Smooth muscle cell (in vitro differentiated cells): ENCODE data around the gene FRMD6. TPM values are rescaled to one million over a fixed set of nuclear protein-coding genes. Genes with fewer than 3 reads are reported as not detected.

Source experiments
- DNase-seq: peaks from one replicate; lab custom pipeline; 2025; ENCODE audit not compliant: unreplicated experiment; lab: John Stamatoyannopoulos, UW
- H2AFZ ChIP-seq: fragments of 200-600 bp; sonication (generic); 2 replicates; pipeline ENCODE4 v1.6.0; 2016; ENCODE audit warnings: antibody characterized with exemption, low read depth, mild to moderate bottlenecking
- H3F3A ChIP-seq: fragments of 200-600 bp; sonication (generic); 2 replicates; pipeline ENCODE4 v1.6.0; 2017; ENCODE audit warnings: antibody characterized with exemption, low read depth
- H3K27ac ChIP-seq: fragments of 200-600 bp; sonication (generic); 2 replicates; pipeline ENCODE4 v1.5.1; 2016; ENCODE audit warnings: low read depth, mild to moderate bottlenecking
- H3K27me3 ChIP-seq: fragments of 200-600 bp; sonication (generic); 2 replicates; pipeline ENCODE4 v1.6.1; 2016; ENCODE audit warnings: low read depth, mild to moderate bottlenecking
- H3K36me3 ChIP-seq: fragments of 200-600 bp; sonication (generic); 2 replicates; pipeline ENCODE4 v1.5.1; 2016; ENCODE audit warnings: low read depth
- H3K4me1 ChIP-seq: fragments of 200-600 bp; sonication (generic); 2 replicates; pipeline ENCODE4 v1.5.1; 2016; ENCODE audit warnings: low read depth
- H3K4me2 ChIP-seq: fragments of 200-600 bp; sonication (generic); 2 replicates; pipeline ENCODE4 v1.6.0; 2016; ENCODE audit warnings: mild to moderate bottlenecking
- H3K4me3 ChIP-seq: fragments of 200-600 bp; sonication (generic); 2 replicates; pipeline ENCODE4 v1.5.1; 2016; ENCODE audit warnings: mild to moderate bottlenecking
- H3K79me2 ChIP-seq: fragments of 200-600 bp; sonication (generic); 2 replicates; pipeline ENCODE4 v1.6.0; 2016; ENCODE audit warnings: low read depth, mild to moderate bottlenecking
- H3K9ac ChIP-seq: fragments of 200-600 bp; sonication (generic); 2 replicates; pipeline ENCODE4 v1.6.0; 2016; ENCODE audit warnings: low read depth
- H3K9me3 ChIP-seq: fragments of 200-600 bp; sonication (generic); replicated peaks from 2 replicates; pipeline ENCODE4 v1.5.1; 2016; ENCODE audit warnings: low read depth
- H4K20me1 ChIP-seq: fragments of 200-600 bp; sonication (generic); 2 replicates; pipeline ENCODE4 v1.6.0; 2016; ENCODE audit warnings: low read depth
- CTCF ChIP-seq: fragments of 200-600 bp; sonication (generic); IDR thresholded peaks from 2 replicates; pipeline ENCODE4 v1.5.1; 2017; ENCODE audit warnings: borderline replicate concordance, mild to moderate bottlenecking, antibody characterized with exemption; ENCODE audit not compliant: insufficient read depth, poor library complexity, severe bottlenecking
- WGBS: methylation state at CpG from one replicate; pipeline ENCODE4 v1.1.7; 2016; ENCODE audit warnings: low lambda C conversion rate; 5-methylcytosine and 5-hydroxymethylcytosine counted together
- polyA plus RNA-seq: library from polyadenylated mRNA; unstranded; fragments of >200 nt; fragmentation: Nextera tagmentation; extraction: Ambion mirVana; gene quantifications from 2 replicates; pipeline ENCODE4 v1.2.1, GENCODE V29; 2016
- total RNA-seq: library from RNA; depleted of rRNA; stranded (reverse); fragments of >200 nt; gene quantifications from 2 replicates; pipeline ENCODE4 v1.2.3, GENCODE V29; 2014

The FRMD6 gene
- total and polyA plus RNA-seq, 2 experiments from 2014 or later: 254 to 564 TPM

GRCh38 chr14:51605575-51605974, 46.1 kb upstream of the FRMD6 start:
- no peak overlapping the region for H3K9ac ChIP-seq
- DNase-seq: no peak
- peaks cover 34% of the 10 kb centered on the region for H3F3A ChIP-seq
- H3K4me1 ChIP-seq: peaks cover 26% of the 10 kb centered on the region
- 90% methylated on average over 2 of the region's 2 CpGs for WGBS
- no peaks in the 10 kb centered on the region for H3K79me2 ChIP-seq
- no peak overlapping the region for H3K4me2 ChIP-seq
- TF ChIP-seq CTCF: no peak
- no peak overlapping the region for H2AFZ ChIP-seq
- H3K4me3 ChIP-seq: no peak overlapping the region
- no peaks in the 10 kb centered on the region for H4K20me1 ChIP-seq
- no peaks in the 10 kb centered on the region for H3K36me3 ChIP-seq
- H3K9me3 ChIP-seq: no peaks in the 10 kb centered on the region
- no peaks in the 10 kb centered on the region for H3K27me3 ChIP-seq
- peak overlapping the region; percentile 99 for H3K27ac ChIP-seq

GRCh38 chr14:51607711-51608110, 44.0 kb upstream of the FRMD6 start:
- WGBS: 8% methylated on average over 12 of the region's 12 CpGs
- Histone ChIP-seq H3K4me2 (peak overlapping the region; percentile 81), H3K36me3 (no peaks in the 10 kb centered on the region), H3K79me2 (peaks cover 4% of the 10 kb centered on the region), H3K4me3 (peak overlapping the region; percentile 15), H3F3A (peaks cover 34% of the 10 kb centered on the region), H3K9ac (peak overlapping the region; percentile 85), H3K9me3 (no peaks in the 10 kb centered on the region), H2AFZ (no peak overlapping the region), H4K20me1 (no peaks in the 10 kb centered on the region), H3K27ac (peak overlapping the region; percentile 99), H3K4me1 (peaks cover 26% of the 10 kb centered on the region), H3K27me3 (no peaks in the 10 kb centered on the region)
- TF ChIP-seq CTCF: no peak
- peak; percentile 25 for DNase-seq

GRCh38 chr14:51609251-51609954, 42.3 kb upstream of the FRMD6 start:
- Histone ChIP-seq H3K36me3 (no peaks in the 10 kb centered on the region), H3F3A (peaks cover 25% of the 10 kb centered on the region), H3K9me3 (no peaks in the 10 kb centered on the region), H3K4me3 (no peak overlapping the region), H3K79me2 (peaks cover 4% of the 10 kb centered on the region), H3K27ac (peak overlapping the region; percentile 99), H3K9ac (peak overlapping the region; percentile 85), H2AFZ (no peak overlapping the region), H3K4me2 (peak overlapping the region; percentile 81), H4K20me1 (no peaks in the 10 kb centered on the region), H3K4me1 (peaks cover 18% of the 10 kb centered on the region), H3K27me3 (no peaks in the 10 kb centered on the region)
- DNase-seq: no peak
- WGBS: 10% methylated on average over 8 of the region's 8 CpGs
- TF ChIP-seq CTCF: no peak

- Histone ChIP-seq H3K4me3 (no peak overlapping the region), H3K9me3 (no peaks in the 10 kb centered on the region), H3K36me3 (no peaks in the 10 kb centered on the region), H3F3A (peaks cover 25% of the 10 kb centered on the region), H2AFZ (no peak overlapping the region), H4K20me1 (no peaks in the 10 kb centered on the region), H3K4me1 (peaks cover 18% of the 10 kb centered on the region), H3K27ac (peak overlapping the region; percentile 99), H3K79me2 (peaks cover 4% of the 10 kb centered on the region), H3K9ac (peak overlapping the region; percentile 85), H3K4me2 (peak overlapping the region; percentile 73), H3K27me3 (no peaks in the 10 kb centered on the region)
- 31% methylated on average over 5 of the region's 5 CpGs for WGBS
- TF ChIP-seq CTCF: no peak
- no peak for DNase-seq
Observed at GRCh38 chr14:51609955-51610283, 41.8 kb upstream of the FRMD6 start.
